NCI-H2107 (cell line): Measurements from ENCODE around the gene PLEKHG3.
"Not testable (repeated sequence)": the region's sequence is repeated elsewhere in the genome, so short reads cannot be mapped to it uniquely, and the experiment has no call there.

Experiments
- DNase-seq: peaks from one replicate; lab custom pipeline; 2025; lab: John Stamatoyannopoulos, UW

PLEKHG3 gene

DNA sequence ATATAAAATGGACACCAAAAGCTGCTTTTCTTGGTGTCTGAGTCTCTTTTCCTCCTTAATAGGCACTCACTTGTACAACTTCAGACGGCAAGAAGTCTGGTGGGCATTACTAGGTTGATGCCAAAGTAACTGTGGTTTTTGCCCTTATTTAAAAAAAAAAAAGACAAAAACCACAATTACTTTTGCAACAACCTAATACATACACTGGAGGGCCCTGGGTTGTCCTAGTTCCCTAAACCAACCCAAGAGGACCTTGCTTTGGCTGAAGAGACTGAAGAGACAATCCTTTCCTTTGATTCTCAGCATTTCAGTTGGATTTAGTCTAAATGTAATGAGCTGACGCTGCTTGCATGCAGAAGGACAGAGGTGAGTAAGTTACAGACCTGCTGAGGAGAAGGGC, 16.2 kb upstream of the PLEKHG3 start:
- DNase-seq, result no peak

DNA sequence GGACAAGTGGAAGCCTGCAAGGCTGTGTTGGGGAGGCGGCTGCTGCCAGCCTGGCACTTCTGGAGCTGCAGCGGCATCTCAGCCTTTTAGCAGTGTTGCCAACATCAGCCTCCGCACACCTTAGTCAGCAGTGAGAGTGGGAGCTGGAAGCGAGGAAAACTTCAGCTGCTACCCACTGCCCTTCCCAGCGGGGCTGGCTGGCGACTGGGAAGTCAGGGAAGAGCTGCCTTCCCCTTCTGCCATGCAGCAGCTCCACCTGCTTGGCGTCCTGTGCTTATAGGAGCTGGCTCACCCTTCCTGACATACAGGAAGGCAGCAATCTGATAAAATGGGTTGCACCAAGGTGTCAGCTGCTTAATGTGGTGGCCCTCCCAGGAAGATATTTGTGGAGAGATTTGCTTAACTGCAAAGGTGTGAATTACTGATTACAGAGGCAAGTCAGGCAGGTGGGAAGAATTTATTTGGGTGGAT, 15.4 kb upstream of the PLEKHG3 start:
- no peak for DNase-seq

DNA sequence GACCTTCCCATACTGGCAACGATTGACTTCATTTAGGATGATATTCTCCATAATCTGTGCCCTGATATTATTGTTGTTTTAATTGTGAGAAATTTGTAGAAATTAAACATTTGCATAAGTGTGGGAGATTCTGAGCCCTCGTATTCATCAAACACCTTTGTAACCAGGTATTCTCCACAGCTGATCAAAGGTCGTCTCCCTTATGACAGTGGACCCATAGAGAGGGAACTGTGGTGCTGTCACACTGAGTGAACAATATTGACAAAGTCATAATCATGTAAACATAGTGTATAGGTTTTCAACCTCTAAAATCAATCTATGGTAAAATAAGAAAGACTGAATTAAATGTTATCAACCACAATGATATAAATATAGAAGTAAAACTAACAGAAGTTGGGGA, 14.9 kb upstream of the PLEKHG3 start:
- no peak for DNase-seq

DNA sequence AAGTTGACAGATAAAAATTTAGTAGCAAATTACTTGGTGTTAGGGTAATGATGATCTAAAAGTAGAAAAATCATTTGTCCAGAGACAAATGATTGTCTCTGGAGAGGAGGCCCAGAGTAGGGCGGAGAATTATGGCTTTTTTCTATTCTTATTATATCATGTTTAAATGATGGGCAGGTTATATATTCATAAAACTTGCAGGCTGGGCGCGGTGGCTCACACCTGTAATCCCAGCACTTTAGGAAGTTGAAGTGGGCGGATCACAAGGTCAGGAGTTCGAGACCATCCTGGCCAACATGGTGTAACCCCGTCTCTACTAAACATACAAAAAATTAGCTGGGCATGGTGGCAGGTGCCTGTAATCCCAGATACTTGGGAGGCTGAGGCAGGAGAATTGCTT, 13.6 kb upstream of the PLEKHG3 start:
- DNase-seq, result not testable (repeated sequence)

DNA sequence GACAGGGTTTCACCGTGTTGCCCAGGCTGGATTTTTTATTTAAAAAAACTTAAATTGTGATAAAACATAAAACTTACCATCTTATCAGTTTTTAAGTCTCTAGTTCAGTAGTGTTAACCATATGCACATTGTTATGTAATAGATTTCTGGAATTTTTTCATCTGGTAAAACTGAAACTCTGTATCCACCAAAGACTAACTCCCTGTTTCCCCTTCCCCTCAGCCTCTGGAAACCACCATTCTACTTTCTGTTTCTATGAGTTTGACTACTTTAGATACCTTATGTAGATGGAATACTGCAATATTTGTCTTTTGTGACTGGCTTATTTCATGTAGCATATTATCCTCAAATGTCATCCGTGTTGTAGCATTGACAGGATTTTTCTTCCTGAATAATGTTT, 12.8 kb upstream of the PLEKHG3 start:
- DNase-seq, result no peak

DNA sequence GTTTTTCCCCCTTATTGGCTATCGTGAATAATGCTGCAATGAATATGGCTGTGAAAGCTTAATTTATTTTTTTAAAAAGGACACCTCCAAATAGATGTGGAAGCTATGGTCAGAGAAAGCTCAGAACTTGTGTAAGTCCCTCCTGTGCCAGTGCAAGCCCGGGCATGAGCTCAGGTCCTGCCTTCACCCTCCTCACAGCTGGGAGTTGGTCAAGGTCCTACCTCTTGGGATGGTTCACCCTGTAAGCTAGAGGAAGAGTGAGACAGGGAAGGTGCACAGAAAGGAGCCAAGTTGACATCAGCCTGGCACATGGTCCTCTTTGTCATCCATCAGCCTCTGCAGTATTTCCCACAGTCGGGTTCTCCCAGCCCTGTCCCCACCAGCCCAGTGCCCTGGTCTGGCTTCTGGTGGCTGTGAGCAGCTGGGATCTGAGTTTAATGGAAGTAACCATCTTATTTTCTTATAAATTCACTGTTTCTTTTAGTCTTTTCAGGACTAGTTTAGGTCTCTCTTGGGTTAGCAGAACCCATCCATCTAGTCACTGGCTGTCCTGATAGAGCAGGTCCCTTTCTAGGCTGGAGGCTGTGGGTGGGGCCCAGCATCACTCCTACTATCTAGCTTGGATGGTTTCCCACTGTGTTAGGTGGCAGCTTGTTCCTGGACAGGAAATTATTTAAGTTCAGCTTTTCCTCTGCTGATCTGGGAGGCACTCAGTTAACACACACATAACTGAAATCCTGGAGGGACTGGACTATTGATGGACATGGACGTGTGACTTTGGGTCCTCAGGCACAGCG, 11.8 kb upstream of the PLEKHG3 start:
- DNase-seq, result no peak

DNA sequence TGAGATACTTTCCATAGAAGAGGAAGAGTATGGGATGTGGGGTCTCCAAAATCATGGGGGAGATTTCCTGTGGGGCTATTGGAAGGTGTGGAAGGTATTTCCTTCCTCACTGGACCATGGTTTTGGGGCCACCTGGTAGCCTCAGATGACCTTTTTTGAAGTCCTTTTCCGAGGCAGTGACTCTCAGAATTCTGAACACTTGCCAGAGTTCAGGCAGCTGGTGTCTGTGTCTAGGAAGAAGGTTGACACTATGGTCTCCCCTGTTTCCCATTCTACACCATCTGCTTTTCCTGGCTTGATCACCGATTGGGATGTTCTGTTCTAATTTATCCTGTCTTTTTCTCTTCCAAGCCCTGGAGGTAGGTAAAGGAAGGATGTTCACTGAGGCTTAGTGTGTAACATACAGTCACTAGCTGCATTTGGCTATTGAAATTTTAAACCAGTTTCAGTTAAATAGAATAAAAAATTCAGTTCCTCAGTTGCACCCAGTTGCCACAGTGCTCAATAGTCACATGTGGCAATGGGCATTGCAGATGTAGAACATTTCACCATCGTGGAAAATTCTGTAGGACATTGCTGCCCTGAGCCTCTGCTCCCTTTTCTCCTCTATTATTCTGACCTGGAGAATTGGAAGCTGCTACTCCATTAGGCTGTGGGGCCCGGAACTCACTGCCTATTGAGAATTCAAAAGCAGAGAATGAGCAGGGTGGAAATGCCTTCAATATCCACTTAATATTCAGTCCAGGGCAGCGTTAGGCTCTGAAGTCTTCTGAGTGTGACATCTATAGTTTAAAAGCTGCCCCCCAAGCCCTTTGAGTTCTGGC, 11.0 kb upstream of the PLEKHG3 start:
- no peak for DNase-seq

DNA sequence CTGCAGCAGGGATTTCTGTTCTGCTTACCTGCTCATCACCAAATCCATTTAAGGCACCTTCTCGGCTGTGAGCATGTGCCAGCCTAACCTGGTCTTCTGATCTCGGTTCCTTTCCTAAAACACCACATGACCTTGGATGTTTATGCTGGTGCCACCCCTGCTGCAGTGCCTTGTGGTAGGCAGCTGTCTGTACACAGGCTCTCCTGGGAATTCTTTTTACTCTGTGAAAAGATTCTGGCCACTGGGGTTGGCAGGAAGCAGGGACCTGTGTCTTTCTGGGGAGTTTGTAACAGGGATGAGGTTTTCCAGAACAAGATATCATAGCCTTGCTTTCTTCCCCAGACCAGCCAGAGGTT, 10.4 kb upstream of the PLEKHG3 start:
- peak; percentile 78 for DNase-seq

DNA sequence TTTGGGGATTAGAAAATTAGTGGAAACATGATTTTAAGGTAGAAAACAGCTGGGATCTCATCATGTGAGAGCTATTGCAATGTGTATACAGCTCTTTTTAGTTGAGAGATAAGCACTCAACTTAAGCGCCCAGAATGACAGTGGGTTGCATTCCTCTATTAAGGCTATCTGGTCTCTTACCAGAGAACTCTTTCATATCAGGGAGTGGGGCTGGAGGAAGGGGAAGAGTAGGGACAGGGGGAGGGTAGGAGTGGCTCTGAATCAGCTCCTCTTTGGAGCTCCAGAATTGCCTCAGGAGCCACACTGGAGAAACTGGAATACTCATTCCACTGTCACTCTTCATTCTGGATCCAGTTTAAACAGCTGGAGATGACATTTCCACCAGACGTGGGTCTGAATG, 9.2 kb upstream of the PLEKHG3 start:
- no peak for DNase-seq

DNA sequence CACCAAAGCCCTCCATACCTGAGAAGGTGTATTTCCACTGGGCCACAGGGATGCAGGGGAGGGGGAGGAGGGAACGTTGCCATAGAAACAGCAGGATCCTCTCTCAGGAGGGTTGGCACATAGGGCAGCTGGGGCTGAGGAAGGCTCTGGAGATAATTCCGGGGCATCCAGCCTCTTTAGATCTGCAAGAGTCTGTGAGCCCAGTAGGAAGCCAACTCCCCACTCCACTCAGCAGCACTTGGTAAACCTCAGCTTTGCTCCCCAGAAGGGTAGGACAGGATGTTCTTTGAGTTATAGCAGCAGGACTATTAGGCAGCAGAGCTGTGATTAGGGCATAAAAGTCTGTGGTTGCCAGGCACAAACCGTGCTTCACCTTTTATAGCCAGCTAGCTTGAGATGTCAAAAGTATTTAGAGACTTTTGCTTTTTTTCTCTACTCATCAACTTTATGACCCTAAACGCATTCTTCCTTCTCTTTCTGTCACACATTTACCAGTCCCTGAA, 7.8 kb upstream of the PLEKHG3 start:
- no peak for DNase-seq

DNA sequence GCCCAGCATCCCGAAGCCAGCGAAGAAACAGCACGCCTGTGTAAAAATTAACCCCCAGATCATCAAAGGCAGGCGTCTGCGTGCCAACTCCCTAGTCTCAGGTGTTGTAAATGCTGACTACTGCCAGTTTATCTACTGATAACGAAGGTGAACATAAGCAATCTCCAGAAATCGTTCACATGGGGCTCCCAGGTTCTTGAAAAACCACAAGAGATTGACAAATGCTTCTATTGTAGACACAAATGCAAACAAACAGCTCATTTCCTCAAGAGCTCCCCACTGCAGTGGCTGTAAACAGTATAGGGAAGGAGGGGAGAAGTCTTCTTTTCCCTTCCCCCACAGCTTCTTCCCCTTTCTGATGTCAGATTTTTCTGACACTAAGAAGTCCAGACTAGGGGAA, 5.3 kb upstream of the PLEKHG3 start:
- DNase-seq, result no peak

DNA sequence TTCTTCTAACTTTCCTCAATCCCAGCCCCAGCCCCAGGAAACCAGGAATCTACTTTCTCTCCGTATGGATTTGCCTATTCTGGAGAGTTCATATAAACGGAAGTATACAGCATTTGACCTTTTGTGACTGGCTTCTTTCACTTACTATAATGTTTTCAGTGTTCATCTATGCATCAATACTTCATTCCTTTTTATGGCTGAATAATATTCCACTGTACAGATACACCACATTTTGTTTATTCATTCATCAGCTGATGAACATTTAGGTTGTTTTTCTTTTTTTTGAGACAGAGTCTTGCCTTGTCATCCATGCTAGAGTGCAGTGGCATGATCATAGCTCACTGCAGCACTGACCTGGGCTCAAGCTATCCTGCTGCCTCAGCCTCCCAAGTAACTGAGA, 3.9 kb upstream of the PLEKHG3 start:
- no peak for DNase-seq

DNA sequence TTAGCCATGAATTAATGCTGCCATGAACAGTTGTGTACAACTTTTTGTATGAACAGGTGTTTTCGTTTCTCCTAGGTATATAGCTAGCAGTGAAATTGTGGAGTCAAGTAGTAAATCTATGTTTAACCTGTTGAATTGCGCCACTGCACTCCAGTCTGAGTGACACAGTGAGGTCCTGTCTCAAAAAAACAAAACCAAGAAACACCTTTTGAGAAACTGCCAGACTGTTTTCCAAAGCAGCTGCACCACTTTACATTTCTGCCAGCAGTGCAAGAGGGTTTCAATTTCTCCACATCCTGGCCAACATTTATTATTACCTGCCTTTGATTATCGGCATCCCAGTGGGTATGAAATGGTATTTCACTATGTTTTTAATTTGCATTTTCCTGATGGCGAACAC, 3.3 kb upstream of the PLEKHG3 start:
- peak; percentile 43 for DNase-seq

DNA sequence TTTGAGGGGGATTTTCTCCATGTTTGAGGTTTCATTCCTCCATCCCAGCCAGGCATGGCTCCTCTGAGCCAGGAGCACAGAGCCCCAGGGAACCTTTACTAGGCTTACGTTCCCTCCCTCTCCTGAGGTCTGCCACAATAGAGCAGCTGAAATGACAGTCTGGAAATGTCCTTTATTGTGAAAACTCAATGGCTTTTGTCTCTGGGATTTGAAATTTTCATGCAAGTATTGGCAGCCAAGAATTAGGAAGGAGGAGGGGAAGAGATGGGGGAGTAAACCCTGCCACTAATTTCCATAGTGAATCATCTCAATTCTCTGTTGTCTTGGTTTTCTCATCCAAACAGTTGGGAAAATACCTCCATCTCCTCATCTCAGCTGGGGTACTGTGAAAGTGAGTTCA, 2.6 kb upstream of the PLEKHG3 start:
- peak; percentile 30 for DNase-seq

DNA sequence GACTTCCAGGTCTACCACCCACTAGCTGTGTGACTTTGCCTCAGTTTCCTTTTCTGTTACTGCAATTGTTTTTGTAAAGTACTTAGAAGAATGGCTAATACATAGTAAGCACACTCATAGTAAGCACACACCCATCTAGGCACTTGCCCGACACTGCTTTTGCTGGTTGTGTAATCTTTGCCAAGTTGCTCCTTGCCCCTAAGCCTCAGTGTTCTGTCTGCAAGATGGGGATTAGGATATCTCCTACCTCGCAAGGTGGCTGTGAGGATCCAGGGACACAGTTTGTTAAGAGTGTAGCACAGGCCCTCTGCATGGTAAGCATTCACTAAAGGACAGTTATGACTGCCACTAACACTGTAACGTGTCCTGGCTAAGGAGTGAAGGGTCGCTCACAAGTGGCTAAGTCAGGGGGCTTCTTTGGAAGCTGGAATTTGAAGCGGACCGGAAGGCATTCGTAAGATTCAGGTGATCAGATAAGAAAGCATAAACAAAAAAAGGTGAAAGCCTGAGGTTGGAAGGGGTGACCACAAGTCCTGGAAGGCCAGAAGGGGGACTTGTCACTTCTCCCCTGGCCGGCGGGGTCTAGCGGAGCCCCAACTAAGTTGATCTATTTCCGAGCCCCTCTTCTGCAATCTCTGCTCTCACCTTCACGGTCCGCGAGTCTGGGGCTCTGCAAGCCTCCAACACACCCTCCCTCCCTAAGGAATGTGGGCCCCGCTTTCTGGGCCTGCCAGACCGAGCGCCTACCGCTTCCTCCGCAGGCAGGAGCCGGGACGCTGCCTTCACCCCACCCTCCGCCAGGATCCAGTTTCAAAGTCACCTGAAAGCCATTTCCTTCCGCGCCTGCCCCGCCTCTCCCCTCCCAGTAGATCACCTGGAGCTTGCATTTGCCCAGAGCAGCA, 1.5 kb upstream of the PLEKHG3 start:
- DNase-seq, result peak; percentile 59

DNA sequence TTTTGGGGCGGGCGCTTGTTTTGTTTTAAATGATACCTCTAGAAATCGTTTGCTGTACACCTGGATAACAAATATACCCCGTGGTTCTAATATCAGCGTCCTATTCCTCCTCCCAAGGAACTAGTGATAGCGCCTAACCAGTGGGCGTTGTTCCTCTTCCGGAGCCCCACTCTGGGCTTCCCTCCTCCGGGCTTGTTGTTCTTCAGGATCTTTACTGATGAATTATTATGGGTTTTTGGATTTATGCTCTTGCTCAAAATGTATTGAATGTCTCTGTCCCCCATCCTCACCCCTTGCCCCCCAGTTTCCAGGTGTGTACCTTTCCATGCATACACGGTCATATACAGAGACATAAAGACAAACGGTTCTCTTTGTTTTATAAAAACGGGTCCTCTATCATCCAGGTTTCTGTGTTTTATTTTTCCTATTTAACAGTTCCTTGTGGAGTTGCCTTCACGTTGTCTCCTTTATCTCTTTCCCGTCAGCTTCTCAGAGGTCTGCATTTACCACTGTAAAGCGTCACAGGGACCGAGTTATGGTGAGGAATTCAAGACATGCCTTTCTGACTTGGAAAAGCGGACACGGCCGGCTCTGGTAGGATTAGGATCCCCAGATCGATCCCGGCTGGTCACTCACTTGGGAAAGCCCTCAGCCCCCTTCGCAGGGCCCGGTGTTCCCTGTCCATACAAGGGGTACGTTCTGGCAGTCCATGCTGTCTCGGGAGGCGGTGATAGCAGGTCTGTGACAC, 655 bp upstream of the PLEKHG3 start:
- DNase-seq, result no peak

DNA sequence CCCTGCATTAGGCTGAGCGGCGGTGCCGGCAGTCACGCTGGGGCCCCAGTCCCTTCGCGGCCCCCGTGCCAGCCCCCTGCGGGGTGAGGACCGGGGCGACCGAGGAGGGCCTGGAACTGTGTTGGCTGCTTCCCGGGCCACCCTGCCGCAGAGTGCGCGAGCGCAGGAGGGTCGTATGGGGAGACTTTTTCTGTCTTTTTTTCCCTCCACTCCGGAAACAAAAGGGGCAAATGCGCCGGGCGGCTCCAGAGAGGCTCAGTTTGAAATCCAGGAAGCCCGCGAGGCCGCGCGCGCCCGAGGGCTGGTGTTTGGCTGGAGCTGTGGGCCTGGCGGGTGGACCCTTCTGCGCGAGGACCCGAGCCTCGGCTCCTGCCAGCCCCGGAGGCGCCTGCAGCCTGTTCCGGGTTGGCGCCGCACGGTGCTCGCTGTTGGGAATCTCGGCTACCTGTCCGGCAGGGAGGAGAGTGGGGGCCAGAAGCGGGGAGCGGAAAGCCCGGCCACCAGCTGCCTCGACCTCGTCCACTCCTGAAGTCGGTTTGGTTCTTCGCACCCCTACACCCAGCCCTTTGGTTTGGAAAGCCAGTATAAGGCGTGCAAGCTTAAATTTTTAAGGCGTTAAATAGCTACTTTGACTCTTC, 638 bp downstream of the PLEKHG3 start:
- DNase-seq, result no peak

DNA sequence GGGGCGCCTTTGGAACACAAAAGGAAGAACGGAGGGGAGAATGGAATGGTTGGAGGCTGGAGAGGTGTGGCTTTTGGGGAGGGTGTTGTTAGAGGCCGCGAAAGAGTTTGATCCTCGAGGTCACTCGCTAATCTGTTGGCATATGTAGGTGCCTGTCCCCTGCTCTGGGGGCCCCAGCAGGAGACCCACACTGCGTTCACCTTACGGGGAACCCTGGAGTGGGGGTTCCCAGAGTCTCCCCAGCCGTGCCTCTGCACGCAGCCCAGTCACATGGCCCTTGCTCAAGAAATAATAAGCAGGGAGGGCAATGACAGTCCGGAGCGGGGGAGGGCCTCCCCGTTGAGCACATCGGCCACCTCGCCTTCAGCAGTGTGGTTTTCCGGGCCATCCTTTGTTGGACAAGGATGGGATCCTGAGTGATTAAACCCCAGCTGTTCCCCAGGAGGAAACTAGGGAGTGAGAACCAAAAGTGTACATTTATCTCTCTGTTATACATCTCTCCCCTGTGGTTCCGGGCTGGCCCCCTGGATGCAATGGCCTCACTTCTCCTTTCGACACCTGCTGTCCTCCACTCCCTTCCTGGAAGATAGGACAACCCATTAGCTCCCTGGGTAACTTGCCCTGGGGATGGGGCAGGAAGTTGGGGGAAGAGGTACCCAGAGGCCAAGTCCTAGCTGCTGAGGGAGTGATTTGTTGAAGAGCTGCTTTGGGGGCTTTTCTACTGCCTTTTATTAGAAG, 1.3 kb downstream of the PLEKHG3 start:
- no peak for DNase-seq

DNA sequence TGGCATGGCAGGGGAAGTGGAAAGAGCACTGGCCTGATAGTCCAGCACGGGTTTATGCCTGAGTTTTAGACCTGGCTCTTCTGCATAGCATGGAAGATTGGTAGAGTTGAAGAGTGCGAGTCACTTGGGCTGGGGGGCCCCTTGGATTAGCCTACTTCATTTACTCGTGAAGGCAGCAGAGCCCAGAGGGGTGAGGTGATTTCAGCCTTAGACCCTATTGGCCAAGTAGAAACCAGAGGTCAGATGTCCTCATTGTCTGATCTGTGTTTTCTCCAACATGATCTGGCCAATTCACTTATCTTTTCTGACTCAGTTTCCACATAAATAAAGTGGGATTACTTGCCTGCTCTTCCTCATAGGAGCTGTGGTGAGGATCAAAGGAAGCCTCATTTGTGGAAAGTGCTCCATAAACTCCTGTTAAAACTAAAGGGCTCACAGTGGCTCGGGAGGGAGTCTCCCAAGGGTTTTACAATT, 1.9 kb downstream of the PLEKHG3 start:
- DNase-seq, result no peak

DNA sequence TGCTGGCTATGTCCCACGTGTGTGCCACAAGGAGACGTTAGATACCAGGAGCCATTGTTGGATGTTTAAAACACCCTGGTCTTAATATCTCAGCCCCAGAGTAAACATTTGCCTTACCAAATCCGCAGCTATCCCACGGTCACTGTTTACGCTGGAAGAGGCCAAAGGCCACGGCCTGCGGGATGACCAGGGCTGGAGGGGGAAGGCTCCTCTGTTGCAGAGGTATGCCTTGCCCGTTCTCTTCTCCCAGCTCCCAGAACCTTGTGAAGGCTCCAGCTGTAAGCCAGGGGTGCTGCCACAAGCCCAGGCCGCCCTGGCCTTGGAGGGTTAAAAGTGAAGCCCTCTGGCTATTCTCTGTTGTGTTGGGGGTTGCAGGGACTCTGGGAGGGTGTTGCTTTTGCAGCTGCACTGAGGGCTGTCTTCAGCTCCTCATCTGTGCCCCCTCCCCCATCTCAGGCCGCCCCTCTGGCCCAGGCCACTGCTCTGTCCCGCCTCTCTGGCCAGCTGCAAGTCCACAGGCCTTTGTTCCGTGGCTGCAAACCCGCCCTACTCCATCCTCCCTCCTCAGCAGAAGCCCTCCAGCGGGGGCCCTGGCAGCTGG, 2.5 kb downstream of the PLEKHG3 start:
- DNase-seq, result no peak
